Neural cell (in vitro differentiated cells): ENCODE measurements around the gene ASPSCR1.

Experiments used
- EP300 ChIP-seq: fragments of 450-650 bp; conservative IDR thresholded peaks from 2 replicates; pipeline ENCODE4 v1.6.1; 2014; ENCODE audit warnings: antibody characterized with exemption, mild to moderate bottlenecking, moderate library complexity; ENCODE audit not compliant: poor library complexity, severe bottlenecking
- RAD21 ChIP-seq: fragments of 450-650 bp; conservative IDR thresholded peaks from 2 replicates; pipeline ENCODE4 v1.6.1; 2014; ENCODE audit warnings: antibody characterized with exemption, mild to moderate bottlenecking, moderate library complexity
- SMC3 ChIP-seq: fragments of 450-650 bp; conservative IDR thresholded peaks from 2 replicates; pipeline ENCODE4 v1.6.1; 2014; ENCODE audit warnings: antibody characterized with exemption, mild to moderate bottlenecking, moderate library complexity; ENCODE audit not compliant: poor library complexity
- TF ChIP-seq, protein P1 (sequence below): fragments of 450-650 bp; IDR thresholded peaks from 2 replicates; pipeline ENCODE4 v1.5.1; 2014; ENCODE audit warnings: antibody characterized with exemption, mild to moderate bottlenecking, moderate library complexity; ENCODE audit not compliant: poor library complexity, severe bottlenecking
- TF ChIP-seq, protein P2 (sequence below): IDR thresholded peaks from 2 replicates; pipeline ENCODE4 v1.6.1; 2012; ENCODE audit warnings: borderline replicate concordance

DNA sequence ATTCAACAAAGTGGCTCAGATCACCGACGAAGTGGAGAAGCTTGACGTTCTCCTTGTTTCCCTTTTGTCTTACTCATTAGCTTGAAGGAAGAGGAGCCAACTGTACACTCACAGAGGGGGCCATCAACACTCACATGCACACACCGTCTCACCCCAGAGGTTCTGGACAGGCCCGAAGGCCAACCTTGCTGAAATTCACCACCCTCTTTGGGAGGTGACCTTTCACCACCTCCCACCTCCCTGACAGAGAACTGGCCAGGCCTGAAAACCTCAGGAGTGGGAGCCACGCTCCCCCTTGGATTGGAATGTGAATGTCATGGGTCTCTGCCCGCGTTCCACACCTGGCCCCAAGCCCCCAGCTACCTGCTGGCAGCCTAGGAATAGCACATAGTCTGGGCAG, 58.1 kb downstream of the ASPSCR1 start:
- TF ChIP-seq, protein P1, sequence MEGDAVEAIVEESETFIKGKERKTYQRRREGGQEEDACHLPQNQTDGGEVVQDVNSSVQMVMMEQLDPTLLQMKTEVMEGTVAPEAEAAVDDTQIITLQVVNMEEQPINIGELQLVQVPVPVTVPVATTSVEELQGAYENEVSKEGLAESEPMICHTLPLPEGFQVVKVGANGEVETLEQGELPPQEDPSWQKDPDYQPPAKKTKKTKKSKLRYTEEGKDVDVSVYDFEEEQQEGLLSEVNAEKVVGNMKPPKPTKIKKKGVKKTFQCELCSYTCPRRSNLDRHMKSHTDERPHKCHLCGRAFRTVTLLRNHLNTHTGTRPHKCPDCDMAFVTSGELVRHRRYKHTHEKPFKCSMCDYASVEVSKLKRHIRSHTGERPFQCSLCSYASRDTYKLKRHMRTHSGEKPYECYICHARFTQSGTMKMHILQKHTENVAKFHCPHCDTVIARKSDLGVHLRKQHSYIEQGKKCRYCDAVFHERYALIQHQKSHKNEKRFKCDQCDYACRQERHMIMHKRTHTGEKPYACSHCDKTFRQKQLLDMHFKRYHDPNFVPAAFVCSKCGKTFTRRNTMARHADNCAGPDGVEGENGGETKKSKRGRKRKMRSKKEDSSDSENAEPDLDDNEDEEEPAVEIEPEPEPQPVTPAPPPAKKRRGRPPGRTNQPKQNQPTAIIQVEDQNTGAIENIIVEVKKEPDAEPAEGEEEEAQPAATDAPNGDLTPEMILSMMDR: no peak
- TF ChIP-seq, protein P2, sequence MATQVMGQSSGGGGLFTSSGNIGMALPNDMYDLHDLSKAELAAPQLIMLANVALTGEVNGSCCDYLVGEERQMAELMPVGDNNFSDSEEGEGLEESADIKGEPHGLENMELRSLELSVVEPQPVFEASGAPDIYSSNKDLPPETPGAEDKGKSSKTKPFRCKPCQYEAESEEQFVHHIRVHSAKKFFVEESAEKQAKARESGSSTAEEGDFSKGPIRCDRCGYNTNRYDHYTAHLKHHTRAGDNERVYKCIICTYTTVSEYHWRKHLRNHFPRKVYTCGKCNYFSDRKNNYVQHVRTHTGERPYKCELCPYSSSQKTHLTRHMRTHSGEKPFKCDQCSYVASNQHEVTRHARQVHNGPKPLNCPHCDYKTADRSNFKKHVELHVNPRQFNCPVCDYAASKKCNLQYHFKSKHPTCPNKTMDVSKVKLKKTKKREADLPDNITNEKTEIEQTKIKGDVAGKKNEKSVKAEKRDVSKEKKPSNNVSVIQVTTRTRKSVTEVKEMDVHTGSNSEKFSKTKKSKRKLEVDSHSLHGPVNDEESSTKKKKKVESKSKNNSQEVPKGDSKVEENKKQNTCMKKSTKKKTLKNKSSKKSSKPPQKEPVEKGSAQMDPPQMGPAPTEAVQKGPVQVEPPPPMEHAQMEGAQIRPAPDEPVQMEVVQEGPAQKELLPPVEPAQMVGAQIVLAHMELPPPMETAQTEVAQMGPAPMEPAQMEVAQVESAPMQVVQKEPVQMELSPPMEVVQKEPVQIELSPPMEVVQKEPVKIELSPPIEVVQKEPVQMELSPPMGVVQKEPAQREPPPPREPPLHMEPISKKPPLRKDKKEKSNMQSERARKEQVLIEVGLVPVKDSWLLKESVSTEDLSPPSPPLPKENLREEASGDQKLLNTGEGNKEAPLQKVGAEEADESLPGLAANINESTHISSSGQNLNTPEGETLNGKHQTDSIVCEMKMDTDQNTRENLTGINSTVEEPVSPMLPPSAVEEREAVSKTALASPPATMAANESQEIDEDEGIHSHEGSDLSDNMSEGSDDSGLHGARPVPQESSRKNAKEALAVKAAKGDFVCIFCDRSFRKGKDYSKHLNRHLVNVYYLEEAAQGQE: no peak
- TF ChIP-seq EP300 (no peak), SMC3 (no peak), RAD21 (no peak)
